ENCODE data around the gene TARBP2.
"Not testable (repeated sequence)": the region's sequence is repeated elsewhere in the genome, so short reads cannot be mapped to it uniquely, and the experiment has no call there.

TARBP2 gene

GRCh38 chr12:53538209-53538689 is 37.2 kb downstream of the TARBP2 start:
- no peak overlapping the region for H3K4me3 ChIP-seq (ENCODE audit: low read depth, low read length)
- TF ChIP-seq CTCF (IDR thresholded peaks at IDR 0.05; ENCODE audit: insufficient read depth, low read depth, low read length, missing control alignments), result no peak
- no peak for DNase-seq (ENCODE audit: low read depth)

- no peak for TF ChIP-seq CTCF (IDR thresholded peaks at IDR 0.05; ENCODE audit: insufficient read depth, low read depth, low read length, missing control alignments)
- no peak overlapping the region for H3K4me3 ChIP-seq (ENCODE audit: low read depth, low read length)
- DNase-seq (ENCODE audit: low read depth), result no peak
Observed at GRCh38 chr12:53539526-53539925, 38.4 kb downstream of the TARBP2 start.

- H3K4me3 ChIP-seq (ENCODE audit: low read depth, low read length), result no peak overlapping the region
- DNase-seq (ENCODE audit: low read depth), result peak; percentile 81
- TF ChIP-seq CTCF (IDR thresholded peaks at IDR 0.05; ENCODE audit: insufficient read depth, low read depth, low read length, missing control alignments), result peak; percentile 91
Observed at GRCh38 chr12:53543539-53543938, 42.5 kb downstream of the TARBP2 start.

- DNase-seq (ENCODE audit: low read depth); H3K4me3 ChIP-seq (ENCODE audit: low read depth, low read length): not testable (repeated sequence)
Observed at GRCh38 chr12:53548354-53548753, 47.3 kb downstream of the TARBP2 start.

GRCh38 chr12:53550131-53550530 is 49.0 kb downstream of the TARBP2 start:
- DNase-seq (ENCODE audit: low read depth); H3K4me3 ChIP-seq (ENCODE audit: low read depth, low read length): not testable (repeated sequence)

- TF ChIP-seq CTCF (IDR thresholded peaks at IDR 0.05; ENCODE audit: insufficient read depth, low read depth, low read length, missing control alignments), result no peak
- no peak overlapping the region for H3K4me3 ChIP-seq (ENCODE audit: low read depth, low read length)
- DNase-seq (ENCODE audit: low read depth), result no peak
Observed at GRCh38 chr12:53550595-53550994, 49.5 kb downstream of the TARBP2 start.

- no peak for TF ChIP-seq CTCF (IDR thresholded peaks at IDR 0.05; ENCODE audit: insufficient read depth, low read depth, low read length, missing control alignments)
- no peak for DNase-seq (ENCODE audit: low read depth)
- no peak overlapping the region for H3K4me3 ChIP-seq (ENCODE audit: low read depth, low read length)
Observed at GRCh38 chr12:53551889-53552291, 50.8 kb downstream of the TARBP2 start.

GRCh38 chr12:53552361-53553327 is 51.6 kb downstream of the TARBP2 start:
- H3K4me3 ChIP-seq (ENCODE audit: low read depth, low read length), result no peak overlapping the region
- no peak for DNase-seq (ENCODE audit: low read depth)
- TF ChIP-seq CTCF (IDR thresholded peaks at IDR 0.05; ENCODE audit: insufficient read depth, low read depth, low read length, missing control alignments), result no peak

Measured in GM12865 (cell line).